IPS DF 4.7 (cell line): ENCODE data around the gene INPP5A.

Experiments
- DNase-seq: peaks from one replicate; pipeline ENCODE4 v3.0.0-alpha.2; 2013; ENCODE audit warnings: low spot score; ENCODE audit errors: extremely low read depth

The INPP5A gene

GRCh38 chr10:132643709-132644526 lies 106.3 kb downstream of the INPP5A start:
- no peak for DNase-seq

- DNase-seq: no peak
Measured at GRCh38 chr10:132644527-132645246, 107.1 kb downstream of the INPP5A start.

- no peak for DNase-seq
Measured at GRCh38 chr10:132645247-132645530, 107.6 kb downstream of the INPP5A start.

GRCh38 chr10:132645630-132646442 lies 108.2 kb downstream of the INPP5A start:
- no peak for DNase-seq

- DNase-seq: no peak
Measured at GRCh38 chr10:132646443-132647097, 109.0 kb downstream of the INPP5A start.

GRCh38 chr10:132647424-132647823 lies 109.8 kb downstream of the INPP5A start:
- DNase-seq: no peak

- no peak for DNase-seq
Measured at GRCh38 chr10:132648072-132648850, 110.7 kb downstream of the INPP5A start.

GRCh38 chr10:132648851-132649528 lies 111.4 kb downstream of the INPP5A start:
- DNase-seq: no peak

GRCh38 chr10:132649651-132650360 lies 112.2 kb downstream of the INPP5A start:
- no peak for DNase-seq

GRCh38 chr10:132650611-132651250 lies 113.1 kb downstream of the INPP5A start:
- no peak for DNase-seq

- DNase-seq: no peak
Measured at GRCh38 chr10:132651511-132652029, 114.0 kb downstream of the INPP5A start.

- no peak for DNase-seq
Measured at GRCh38 chr10:132652446-132652845, 114.9 kb downstream of the INPP5A start.

- DNase-seq: no peak
Measured at GRCh38 chr10:132652936-132653590, 115.5 kb downstream of the INPP5A start.

GRCh38 chr10:132653721-132654120 lies 116.1 kb downstream of the INPP5A start:
- no peak for DNase-seq

GRCh38 chr10:132654121-132654571 lies 116.6 kb downstream of the INPP5A start:
- DNase-seq: no peak

- DNase-seq: no peak
Measured at GRCh38 chr10:132654708-132655661, 117.4 kb downstream of the INPP5A start.

GRCh38 chr10:132655735-132656134 lies 118.1 kb downstream of the INPP5A start:
- no peak for DNase-seq
